Measurements from ENCODE around the gene NELFB. TPM values are rescaled to one million over a fixed set of nuclear protein-coding genes. Genes with fewer than 3 reads are reported as not detected.
A peak's percentile ranks its signal among the peaks of the same experiment; 100 is the strongest.

Gene NELFB
- 55.3 and 83.7 TPM in 2 replicates for total RNA-seq

DNA sequence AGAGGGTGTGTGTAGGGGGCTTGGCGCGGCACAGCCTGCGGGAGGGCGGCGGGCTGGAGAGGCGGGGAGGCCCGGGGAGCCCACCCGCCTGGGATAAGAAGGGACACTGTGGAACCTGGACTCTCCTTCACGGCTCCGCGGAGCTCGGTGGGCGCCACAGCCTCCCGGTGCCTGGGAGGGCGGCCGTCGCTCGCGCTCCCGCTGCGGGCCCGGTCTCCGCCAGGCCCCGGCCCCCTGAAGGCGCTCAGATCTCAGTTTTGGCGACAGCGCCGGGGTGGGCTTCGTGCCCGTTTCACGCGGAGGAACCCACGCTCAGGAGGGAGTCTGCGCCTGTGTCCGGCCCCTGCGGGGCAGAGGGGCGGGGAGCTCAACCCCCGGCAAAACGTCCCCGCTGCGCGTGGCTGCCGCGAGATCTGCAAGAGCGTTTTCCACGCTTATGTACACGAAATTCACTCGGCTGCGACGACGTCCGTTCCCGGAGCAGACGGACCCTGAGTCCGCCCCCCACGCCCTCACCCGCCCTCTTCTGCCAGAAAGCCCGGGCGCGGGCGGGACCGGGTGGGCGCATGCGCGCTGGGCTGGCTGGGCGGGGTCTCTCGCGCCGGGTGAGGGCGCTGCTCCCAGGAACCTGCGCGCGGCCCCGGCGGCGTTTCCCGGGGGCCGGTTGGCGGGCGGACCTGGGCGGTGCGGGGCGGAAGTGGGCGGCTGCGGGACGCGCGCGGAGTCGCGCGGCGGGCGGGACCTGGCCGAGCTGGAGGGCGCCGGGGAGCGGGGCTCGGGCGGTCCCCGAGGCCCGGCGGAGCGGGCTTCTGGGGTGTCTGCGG is at the start of gene NELFB:
NELFB (plus strand) TSS at position 704 of the 824 bp plus-strand sequence.
- peak; percentile 86 for DNase-seq

DNA sequence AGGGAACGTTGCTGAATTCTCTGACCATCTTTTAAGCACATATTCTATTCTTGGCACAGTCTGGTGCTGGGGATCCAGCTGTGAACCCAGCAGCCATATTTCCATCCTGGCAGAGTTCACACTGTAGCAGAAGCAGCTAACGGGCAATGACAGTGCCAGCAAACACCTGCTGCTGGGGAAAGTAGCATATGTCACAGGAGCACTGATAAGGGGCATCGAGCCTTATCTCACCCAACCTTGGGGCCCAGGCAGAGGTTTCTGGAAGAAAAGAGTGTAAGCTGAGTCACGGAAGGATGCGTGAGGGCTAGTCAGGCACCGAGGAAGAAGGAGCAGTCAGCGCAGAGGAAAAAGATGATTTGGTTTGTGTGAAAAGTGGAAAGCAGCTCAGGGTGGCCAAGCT is 48.5 kb upstream of the NELFB start:
- no peak for DNase-seq

DNA sequence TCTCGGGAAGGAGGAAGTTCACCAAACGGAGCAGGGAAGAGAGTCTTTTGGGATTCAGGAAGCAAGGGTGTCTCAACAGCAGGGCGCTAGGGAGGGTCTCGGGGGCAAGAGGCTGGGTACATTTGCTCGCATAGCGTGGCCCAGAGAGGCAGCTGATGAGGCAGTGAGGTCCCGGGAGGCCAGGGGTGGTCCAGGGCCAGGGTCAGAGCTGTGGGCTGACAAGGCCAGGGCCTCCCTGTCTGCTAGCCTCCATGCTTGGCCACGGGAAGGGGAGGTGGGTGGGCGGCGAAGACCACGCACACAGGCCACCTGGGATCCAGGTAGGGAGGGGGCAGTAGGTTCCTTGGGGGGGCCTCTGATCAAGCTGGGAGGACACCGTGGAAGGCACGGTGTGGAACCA is 43.6 kb upstream of the NELFB start:
- DNase-seq, result no peak

DNA sequence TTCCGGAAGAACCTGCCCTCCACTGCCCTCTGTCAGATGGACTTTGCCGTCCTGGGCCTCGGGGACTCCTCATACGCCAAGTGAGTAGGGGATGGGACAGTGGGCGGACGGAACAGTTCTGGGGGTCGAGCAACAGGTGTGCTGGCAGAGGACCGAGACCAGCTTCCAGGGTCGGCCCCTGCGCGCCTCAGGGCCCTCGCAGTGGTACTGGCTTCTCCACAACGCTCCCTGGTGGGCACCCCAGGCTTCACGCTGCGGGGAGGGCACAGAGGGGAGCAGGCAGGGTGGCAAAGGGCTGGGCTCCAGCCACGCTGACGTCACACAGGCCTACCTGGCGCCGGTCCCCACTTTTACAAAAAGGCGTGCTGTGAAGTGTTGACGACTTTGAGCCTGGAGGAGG is 42.6 kb upstream of the NELFB start:
- no peak for DNase-seq

DNA sequence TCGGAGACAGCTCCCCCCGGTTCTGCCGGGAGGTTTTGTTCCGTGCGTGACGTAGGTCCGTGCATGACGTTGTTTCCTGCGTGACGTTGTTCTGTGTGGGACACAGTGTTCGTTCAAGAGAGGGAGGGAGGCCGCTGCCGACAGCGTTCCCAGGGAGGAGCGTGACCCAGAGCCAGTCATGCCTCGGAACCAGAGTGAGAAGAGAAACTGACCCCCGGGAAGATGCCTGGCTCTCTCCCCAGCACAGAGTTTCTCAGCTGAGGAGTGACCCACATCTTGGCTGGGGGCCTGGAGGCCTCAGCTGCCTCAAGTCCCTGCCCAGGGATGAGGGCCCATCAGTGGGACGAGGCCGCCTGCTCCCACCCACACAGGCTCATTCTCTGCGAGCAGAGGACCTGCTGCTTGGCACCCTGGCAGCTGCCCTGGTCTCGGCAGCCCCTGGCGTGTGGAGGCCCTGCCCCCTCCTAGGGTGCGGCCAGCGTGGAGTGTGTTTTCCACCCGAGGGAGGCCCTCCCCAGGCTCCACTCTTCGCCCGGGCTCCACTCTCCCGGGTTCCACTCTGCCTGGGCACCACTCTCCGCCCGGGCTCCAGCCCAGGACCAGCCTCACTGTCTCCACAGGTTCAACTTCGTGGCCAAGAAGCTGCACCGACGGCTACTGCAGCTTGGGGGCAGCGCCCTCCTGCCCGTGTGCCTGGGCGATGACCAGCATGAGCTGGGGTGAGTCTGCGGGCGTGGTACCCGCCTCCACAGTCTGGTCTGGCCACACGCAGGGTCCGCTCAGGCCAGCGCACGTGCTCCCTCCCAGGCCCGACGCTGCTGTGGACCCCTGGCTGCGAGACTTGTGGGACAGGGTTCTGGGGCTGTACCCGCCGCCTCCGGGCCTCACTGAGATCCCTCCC is 41.7 kb upstream of the NELFB start:
- no peak for DNase-seq

DNA sequence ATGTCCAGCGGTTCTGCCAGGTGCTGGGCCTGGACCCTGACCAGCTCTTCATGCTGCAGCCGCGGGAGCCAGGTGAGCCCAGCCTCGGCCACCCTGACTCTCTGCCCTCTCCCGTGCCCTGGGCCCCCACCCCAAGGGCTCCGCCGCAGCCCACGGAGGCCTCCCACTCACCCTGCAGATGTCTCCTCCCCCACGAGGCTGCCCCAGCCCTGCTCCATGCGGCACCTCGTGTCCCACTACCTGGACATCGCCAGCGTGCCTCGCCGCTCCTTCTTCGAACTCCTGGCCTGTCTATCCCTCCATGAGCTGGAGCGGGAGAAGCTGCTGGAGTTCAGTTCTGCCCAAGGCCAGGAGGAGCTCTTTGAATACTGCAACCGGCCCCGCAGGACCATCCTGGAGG is 40.5 kb upstream of the NELFB start:
- no peak for DNase-seq

DNA sequence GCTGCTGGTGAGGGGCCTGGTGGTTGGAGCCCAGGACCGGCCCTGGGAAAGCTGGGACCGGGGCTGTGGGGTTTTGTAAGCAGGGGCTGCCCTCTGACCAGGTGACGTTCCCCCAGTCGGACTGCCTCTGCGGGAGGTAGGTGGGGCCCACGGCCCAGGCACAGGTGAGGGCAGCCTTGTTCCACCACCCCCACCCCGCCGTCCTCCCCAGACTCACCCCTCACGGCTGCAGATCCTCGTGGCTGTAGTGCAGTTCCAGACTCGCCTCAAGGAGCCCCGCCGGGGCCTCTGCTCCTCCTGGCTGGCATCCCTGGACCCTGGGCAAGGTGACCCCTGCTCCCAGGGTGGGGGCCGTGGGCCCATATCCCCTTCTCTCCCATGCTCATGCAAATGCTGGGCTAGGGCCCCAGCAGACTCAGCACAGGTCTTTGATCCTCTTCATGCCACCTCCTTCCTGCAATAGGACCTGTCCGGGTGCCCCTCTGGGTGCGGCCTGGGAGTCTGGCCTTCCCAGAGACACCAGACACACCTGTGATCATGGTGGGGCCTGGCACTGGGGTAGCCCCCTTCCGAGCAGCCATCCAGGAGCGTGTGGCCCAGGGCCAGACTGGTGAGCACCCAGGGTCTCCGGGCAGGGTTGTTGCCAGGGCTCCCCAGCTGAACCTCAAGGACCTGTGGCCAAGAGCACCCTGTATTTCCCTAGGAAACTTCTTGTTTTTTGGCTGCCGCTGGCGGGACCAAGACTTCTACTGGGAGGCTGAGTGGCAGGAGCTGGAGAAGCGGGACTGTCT is 39.7 kb upstream of the NELFB start:
- no peak for DNase-seq

DNA sequence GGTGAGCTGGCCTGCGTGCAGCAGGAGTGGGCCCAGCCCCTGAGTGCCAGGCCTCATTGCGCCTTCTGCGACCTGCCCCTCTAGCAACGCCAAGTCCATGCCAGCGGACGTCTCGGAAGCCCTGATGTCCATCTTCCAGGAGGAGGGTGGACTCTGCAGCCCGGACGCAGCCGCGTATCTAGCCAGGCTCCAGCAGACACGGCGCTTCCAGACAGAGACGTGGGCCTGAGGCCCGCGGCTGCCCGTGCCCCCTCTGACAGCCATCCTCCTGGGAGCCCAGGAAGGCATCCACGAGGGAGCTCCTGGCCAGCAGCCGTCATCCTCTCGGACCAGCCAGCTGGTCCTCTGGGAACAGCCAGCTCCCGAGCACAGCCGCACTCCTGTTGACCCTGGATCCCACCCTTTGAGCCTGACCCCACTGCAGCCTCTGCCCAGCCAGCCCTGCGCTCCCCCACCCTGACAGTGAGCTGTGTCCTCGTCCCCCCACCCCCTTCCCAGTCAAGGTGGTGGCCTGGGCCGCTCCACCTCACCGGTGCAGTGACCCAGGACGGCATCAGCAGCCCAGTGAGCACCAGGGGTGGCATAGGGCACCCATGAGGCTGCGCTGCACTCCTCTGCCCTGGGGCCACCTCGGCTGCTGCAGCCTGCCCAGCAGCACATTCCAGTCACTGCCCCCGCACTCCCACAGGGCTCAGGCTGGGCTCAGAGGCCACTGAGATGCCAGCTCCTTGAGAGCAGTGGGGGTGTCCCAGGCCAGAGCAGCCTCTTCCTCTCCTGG is 38.8 kb upstream of the NELFB start:
- no peak for DNase-seq

DNA sequence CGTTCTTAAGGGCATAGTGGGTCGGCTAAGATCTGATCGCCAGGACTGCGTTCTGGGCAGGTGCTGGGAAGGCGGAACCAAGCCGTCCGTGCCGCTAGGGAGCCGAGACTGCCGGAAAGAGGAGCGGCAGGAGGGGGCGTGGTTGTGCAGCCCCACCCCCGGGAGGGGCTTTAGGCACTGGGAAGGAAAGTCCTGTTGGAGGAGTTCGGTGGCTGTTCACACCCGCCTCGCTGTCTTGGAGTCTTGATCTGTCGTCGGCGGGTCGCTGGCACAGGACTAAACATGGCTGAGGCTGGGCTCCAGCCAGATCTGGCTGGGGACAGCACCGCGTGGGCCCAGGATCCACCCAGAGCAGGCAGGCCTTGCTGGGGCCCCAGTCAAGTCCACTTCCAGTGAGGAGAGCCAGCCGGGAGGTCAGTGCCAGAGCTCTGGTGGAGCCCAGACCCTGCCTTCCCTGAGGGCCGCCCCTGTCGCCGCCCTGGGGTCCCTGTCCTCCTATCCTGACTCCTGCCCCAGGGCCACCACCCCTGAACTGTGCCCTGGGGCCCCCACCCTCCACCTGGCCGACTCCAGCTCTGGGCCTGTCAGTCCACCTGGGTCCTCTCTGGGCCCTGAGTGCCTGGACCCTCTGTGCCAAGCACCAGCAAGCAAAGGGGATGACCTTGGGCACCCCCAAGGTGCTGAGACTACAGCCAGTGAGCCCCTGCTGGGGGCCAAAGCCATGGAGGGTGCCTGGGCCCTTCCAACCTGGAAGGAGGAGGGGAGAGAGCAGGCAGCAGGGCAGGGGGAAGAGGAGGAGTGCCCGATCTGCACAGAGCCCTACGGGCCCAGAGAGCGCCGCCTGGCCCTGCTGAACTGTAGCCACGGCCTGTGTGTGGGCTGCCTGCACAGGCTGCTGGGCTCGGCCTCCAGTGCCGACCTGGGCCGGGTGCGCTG is 37.6 kb upstream of the NELFB start:
- no peak for DNase-seq

DNA sequence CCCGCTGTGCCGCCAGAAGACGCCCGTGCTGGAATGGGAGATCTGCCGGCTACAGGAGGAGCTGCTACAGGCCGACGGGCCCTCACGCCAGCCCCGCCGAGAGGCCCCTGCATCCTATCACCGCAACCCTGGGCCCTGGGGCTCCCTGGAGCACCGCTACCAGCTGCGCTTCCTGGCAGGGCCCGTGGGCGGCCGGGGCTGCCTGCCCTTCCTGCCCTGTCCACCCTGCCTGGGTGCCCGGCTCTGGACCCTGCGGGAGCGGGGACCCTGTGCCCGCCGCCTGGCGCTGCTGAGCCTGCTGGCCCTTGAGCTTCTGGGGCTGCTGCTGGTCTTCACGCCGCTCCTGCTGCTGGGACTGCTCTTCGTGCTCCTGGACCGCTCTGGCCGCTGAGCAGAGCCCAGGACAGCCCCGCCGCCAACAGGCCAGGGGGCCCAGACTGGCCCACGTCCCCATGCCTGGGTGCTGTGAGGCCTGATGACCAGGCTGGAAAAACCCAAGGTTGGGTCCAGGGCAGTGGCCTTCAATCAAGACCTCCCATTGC is 36.8 kb upstream of the NELFB start:
- no peak for DNase-seq

DNA sequence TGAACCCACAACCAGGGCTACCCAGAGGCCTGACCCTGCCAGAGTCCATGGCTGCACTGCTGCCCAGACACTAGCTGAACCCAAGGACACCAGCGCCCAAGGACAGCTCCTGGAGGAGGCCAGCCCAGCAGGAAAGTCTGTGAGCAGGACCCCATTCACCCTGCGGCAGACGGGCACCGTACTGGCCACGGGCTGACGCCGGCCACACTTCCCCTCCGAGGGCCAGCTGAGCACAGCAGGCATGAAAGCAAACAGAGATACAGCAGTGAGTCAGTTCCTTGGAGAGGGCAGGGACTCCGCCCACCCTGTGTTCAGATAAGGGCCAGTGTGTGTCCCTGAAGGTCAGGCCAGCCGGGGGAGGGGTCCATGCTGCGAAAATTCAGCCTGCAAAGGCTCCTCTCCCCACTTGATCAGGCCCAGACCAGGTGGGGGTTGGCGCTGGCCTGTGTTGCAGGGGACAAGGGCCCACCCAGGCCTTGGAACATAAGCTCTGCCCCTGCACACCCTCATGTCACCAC is 36.3 kb upstream of the NELFB start:
- DNase-seq, result peak; percentile 39

DNA sequence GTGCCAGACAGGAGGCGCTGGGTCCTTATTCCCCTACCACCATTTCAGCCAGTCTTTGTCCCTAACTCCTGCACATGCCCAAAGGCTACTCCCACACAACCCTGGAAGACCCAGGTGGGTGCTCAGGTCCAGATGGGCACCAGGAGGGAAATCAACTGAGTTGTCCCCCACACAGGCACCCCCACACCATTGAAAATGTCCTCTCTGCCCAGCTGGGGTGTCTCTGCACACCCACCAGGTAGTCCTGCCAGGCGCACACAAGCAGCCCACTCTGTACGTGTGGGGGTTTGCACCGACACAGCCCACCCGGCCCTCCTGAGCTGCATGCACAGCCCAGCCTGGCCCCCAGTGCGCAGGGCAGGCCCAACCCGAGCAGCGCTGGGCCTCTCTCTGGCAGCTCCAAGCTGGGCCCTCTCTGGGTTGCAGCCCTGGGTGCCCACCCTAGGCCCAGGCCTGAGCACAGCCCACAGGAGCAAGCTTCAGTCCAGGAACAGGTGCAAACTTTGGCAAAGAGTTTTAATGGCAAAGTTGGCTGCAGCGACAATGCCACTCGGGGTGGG is 35.3 kb upstream of the NELFB start:
- DNase-seq, result no peak

DNA sequence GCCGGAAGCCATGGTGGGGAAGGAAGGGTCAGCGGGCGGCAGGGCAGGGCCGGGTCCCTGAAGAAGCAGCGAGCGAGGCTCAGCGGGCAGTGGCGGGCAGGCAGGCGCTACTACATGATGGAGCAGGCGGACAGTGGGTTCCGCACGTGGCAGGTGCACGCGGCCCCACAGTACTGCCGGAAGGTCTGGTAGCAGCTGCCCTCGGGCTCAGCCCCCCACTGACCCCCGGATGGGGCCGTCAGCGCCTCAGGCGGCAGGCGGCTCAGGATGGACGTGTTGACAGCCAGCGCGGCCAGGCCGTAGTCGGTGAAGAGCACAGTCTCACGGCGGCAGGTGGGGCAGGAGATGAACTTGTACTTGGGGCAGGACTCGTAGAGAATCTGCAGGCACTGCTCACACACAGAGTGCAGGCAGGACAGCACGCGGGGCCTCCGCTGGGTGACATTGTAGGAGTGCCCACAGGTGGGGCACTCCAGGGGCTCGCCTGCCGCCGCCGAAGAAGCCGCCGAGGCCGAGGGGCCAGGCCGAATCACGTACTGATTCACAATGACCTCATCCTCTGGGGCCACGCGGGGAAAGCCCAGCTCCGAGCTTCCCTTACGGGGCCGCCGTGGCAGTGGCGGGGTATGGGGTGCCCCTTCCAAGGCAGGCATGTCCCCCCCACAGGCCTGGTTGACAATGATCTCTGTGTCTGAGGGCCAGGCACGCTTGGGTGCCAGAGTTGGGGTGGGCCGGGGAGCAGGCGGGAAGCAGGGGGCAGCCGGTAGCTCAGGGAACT is 34.6 kb upstream of the NELFB start:
- no peak for DNase-seq

DNA sequence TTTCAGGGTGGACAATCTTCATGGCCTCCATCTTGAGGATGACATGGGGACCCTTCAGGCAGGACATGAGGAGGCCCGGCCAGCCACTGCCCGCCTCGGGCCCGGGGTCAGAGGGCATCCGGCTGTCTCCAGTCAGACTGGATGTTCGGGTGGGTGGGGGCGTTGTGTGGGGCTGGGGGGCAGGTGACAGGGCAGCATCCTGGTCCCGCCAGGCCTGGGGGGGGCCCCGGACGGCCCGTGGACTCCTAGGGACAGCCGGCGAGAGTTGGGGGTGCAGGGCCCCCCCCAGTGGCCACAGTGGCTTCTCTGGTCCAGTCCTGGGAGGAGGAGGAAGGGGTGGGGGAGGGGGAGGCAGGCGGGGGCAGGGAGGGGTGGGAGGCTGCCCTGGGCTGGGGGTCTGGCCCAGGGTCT is 34.0 kb upstream of the NELFB start:
- DNase-seq, result no peak

DNA sequence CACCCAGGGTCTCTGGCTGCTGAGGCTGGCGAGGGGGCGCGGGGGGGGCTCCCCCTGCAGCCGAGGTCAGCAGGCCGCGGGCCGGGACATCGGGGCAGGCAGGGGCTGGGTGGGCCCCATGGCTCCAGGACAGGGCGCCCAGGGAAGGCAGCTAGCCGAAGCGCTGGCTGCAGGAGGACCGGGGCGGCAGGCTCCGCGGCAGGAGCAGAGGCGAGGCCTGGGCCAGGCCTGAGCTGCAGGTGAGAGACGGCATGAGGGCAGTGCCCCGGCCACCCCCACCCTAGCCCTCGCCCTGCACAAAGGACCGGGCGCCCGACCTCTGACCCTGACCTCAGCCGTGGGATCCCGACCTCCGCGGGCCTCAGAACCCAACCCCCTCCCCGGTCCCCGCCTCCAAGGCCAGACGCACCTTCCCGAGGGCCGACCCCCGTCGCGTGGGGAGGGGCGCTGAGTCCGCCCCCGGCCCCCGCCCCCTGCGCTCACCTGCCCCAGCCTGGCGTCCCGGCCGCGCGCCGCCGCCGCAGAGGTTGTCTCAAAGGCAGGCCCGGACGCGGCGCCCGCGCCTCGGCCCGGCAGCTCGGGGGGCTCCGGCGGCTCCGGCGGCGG is 33.5 kb upstream of the NELFB start:
- no peak for DNase-seq

DNA sequence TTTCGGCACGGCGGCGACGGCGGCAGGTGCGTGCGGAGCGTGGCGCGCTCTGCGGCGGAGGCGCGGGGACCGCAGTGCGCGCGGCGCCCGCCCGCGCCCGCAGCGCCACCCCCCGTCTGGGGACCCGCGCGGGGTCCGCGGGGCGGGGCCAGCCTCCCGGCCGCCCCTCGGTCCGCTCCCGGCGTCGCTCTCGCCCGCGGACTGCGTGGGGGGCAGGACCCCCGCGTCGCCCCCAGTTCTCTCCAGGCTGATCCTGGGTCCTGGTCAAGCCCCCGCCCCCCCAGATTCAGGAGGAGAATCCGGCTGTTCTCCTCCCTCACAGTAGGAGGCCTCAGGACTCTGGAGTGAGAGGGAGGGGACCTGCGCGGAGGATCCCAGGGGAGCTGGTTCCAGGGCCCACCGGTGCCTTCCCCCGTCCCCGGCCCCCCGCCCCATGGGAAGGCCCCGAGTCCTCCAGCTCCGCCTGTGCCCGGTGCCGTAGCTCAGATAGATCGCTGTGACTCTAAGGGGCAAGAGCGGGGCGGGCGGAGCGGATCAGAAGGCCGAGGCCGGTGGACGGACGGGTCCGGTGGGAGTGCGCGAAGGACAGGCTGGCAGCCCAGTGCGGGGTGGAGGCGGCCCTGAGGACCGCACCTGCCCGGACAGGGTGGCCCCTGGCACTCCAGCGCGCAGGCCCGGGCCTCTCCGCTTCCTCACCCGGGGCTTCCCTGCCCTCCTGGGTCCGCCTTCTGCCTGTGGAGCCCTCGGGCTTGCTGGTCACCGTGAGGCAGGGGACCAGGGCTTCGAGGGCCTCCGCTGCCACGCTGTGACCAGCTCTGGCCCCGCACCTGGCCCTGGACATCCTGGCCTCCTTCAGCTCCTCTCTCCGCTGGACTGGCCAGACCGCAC is 32.7 kb upstream of the NELFB start, which contains the start of gene RNF208:
RNF208 (minus strand) TSS at position 51 of the 888 bp plus-strand sequence. CDS start 1,028 bp downstream, outside the sequence.
- no peak for DNase-seq

Data from dermis blood vessel endothelial cell (primary cell).